GM19351 (cell line): ENCODE measurements around the gene TNNT1.

ENCODE experiments used
- ATAC-seq: cut with Tn5 transposase; IDR thresholded peaks from one replicate; pipeline ENCODE4 v1.9.1; 2021; ENCODE audit warnings: mild to moderate bottlenecking, moderate library complexity; ENCODE audit not compliant: unreplicated experiment

The TNNT1 gene

DNA sequence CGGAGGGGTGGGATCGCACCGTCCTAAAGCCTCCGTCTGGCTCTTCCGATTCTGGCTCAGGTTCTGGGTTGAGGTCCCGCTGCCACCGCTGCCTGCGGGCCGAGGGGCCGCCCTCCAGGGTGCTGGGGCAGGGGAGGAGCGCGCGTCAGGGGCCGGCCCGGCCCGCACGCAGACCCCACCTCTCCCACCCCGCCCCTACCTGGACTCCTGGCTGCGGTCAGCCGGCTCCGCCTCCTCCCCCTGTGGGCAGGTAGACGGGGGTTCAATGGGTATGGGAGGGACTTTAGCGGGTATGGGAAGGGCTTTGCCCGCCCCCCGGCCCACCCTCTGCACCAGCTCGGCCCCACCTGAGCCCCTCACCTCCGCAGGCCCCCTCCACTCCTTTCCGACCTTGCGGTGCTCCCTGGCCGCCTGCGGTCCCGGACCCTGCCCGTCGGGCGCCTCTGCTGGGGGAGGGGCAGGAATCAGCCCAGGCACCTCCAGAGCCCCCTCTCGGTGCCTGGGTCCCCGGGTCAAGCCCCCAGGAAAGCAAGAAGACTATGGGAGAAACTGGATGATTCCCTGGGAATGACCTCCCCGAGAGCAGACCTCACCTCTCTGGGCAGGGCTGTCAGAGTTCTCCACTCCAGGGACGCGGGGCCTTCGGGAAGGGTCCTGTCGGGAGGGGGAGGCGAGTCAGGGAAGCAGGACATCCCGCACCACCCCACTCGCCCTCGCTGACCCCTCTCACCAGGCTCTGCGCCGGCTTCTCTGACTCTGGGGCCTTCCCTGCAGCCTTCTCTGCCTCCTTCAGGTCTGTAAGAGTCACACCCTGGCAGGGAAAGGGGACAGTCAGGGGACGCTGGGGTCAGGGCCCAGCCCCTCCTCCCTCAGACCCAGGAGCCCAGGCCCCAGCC lies 56.3 kb downstream of the TNNT1 start:
- ATAC-seq, result no peak

- no peak for ATAC-seq
Observed at GRCh38 chr19:55091955-55092354, 57.1 kb downstream of the TNNT1 start.

- no peak for ATAC-seq
Observed at GRCh38 chr19:55091126-55091910, 57.7 kb downstream of the TNNT1 start.

DNA sequence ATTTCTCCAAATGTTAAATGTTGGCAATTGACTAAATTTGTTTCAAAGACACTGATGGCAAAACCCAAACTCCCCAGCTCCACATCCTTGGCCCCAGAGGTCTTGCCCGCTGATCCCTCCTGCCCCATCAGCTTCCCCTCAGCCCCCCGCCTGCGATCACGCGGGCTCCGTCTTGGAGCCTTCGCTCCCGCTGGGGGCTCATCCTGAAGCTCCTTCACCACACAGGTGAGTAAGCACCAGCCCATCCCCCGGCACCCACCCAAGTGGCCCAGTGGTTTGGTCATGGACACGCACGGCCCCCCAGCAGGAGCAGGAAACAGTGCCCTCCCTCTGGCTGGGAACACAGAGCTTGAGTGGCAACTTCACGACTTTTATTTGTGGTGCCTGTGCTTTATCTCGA lies 58.4 kb downstream of the TNNT1 start:
- no peak for ATAC-seq

DNA sequence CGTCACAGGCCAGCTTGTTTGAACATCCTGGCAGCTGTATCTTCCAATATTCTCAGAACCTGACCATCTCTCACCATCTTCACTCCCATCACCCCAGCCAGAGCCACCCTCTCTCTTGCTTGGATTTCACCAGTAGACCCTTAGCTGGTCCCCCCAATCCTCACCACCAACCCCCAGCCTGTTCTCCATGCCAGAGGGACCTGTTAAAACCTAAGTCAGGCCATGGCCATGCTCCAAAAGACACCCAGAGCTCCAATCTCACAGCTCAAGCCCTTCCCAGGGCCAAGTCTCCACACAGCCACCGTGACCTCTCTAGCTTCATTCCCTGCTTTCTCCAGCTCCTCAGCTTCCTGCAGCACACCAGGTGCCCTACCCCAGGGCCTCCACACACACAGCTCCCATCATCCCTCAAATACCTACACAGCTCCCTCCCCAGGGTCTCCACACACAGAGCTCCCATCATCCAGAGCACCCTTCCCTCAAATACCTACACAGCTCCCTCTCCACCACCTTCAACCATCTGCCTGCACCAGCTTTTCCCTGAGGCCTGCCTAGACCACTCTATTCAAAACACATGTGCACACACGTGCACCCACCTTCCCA lies 59.6 kb downstream of the TNNT1 start:
- ATAC-seq, result no peak

GRCh38 chr19:55088543-55089341 lies 60.3 kb downstream of the TNNT1 start:
- no peak for ATAC-seq

DNA sequence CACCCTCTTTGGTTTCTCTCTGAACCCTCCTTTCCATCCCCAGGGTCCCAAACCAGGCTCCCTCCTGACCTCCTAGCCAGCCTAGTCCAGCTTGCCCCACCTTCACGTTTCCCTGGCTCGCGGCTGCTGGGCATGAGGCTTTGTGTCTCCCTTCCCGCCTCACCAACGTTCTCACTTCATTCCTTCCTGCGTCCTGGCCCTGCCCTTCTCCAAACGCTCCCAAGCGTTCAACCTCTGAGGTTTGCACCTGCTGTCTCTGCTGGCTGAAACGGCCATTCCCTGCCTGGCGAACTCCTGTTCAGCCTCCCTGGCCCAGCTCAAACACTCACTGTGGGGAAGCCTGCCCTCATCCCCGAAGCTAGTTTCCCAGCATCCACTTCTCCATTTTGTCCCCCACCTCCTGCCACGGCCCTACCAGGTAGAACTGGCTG lies 61.0 kb downstream of the TNNT1 start:
- ATAC-seq, result no peak

GRCh38 chr19:55087542-55087901 lies 61.5 kb downstream of the TNNT1 start:
- ATAC-seq, result no peak

- ATAC-seq, result no peak
Observed at GRCh38 chr19:55086730-55087541, 62.1 kb downstream of the TNNT1 start.

DNA sequence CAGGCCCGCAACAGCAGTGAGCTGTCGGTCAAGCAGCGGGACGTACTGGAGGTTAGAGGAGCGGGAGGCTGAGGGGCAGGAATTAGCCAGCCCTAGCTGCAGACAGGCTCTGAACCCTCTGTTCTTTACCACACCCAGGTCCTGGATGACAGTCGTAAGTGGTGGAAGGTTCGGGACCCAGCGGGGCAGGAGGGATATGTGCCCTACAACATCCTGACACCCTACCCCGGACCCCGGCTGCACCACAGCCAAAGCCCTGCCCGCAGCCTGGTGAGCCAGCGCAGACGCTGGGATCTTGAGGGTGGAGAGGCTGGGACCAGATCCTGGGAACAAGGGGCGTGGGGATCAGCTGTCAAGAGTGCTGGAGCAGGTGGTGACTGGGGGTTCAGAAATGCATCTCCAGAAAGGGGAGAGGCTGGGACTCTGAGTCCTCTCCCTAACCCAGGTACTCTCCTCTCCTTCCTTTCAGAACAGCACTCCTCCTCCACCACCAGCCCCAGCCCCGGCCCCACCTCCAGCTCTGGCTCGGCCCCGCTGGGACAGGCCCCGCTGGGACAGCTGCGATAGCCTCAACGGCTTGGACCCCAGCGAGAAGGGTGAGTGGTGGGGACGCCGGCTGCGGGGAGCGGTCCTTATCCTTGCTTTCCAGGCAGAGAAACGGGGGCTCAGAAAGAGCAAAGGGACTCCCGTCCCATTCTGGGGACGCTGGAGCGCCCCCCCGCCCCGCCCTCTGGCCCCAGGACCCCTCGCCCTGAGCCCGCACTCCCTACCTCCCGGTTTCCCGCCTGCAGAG lies 62.9 kb downstream of the TNNT1 start:
- no peak for ATAC-seq

- ATAC-seq, result no peak
Observed at GRCh38 chr19:55084416-55084815, 64.6 kb downstream of the TNNT1 start.

DNA sequence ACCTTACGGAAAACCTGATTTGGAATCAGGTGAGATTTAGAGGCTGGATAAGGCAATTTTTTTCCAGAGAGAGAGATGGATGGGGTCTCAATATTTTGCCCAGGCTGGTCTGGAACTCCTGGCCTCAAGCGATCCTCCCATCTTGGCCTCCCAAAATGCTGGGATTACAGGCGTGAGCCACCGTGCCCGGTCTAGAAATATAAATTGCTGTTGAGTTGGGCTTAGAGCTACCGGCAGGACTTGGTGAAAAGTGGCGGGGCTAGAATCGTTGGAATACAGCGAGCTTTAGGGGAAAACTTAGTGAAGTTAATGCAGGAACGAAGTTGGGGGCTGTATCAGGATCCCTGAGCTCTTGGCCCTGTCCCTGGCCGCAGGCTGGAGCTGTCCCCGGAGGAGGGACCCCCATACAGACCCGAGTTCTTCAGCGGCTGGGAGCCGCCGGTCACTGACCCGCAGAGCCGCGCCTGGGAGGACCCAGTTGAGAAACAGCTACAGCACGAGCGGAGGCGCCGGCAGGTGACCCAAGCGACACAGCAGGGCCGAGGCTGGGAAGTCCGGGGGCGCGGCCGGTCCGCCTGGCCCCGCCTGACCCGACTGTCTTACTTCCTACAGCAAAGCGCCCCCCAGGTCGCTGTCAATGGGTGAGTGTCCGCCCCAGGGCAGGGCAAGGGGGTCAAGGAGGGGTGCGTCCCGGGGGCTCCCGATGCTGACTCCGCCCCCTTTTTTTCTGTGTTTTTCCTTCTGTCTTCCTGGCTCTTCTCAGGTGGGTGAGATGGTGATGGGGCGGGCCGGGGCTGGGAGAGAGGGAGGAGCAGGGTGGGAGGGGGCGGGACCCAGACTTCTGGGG lies 65.8 kb downstream of the TNNT1 start:
- ATAC-seq, result no peak
